ENCODE measurements around the gene CXCL5.

- no peak for TF ChIP-seq SP1 (IDR thresholded peaks at IDR 0.05; ENCODE audit: low read depth, low read length)
- no peak for TF ChIP-seq CTCF (IDR thresholded peaks at IDR 0.05 in 2 of 3, conservative IDR thresholded peaks at IDR 0.05 in 1 of 3; ENCODE audit: control insufficient read depth in 2 of 3, extremely low read depth in 1 of 3, insufficient read depth in 1 of 3, low read depth in 3 of 3, low read length in 3 of 3)
- no peak for TF ChIP-seq TAF1 (IDR thresholded peaks at IDR 0.05; ENCODE audit: borderline replicate concordance, low read depth, low read length)
- no peak for TF ChIP-seq MLLT1 (IDR thresholded peaks at IDR 0.05)
- TF ChIP-seq ATF3 (IDR thresholded peaks at IDR 0.05; ENCODE audit: borderline replicate concordance, extremely low read depth, low read depth, low read length): no peak
- no peak for TF ChIP-seq CHD1 (IDR thresholded peaks at IDR 0.05; ENCODE audit: low read depth, low read length)
- TF ChIP-seq PBX3 (IDR thresholded peaks at IDR 0.05; ENCODE audit: insufficient replicate concordance, low read depth, low read length): no peak
- no peak for TF ChIP-seq JUND (IDR thresholded peaks at IDR 0.05; ENCODE audit: low read depth, low read length)
- TF ChIP-seq ETV6 (conservative IDR thresholded peaks at IDR 0.05 in 1 of 2, IDR thresholded peaks at IDR 0.05 in 1 of 2; ENCODE audit: borderline replicate concordance in 1 of 2, low read depth in 1 of 2): no peak
- no peak for TF ChIP-seq RAD21 (IDR thresholded peaks at IDR 0.05; ENCODE audit: insufficient read depth, low read depth, low read length)
These were observed 38.8 kb upstream of the CXCL5 start for GRCh38 chr4:74037076-74037955.

All from GM12878 (cell line).